ENCODE measurements around the gene MYZAP.

Gene MYZAP

DNA sequence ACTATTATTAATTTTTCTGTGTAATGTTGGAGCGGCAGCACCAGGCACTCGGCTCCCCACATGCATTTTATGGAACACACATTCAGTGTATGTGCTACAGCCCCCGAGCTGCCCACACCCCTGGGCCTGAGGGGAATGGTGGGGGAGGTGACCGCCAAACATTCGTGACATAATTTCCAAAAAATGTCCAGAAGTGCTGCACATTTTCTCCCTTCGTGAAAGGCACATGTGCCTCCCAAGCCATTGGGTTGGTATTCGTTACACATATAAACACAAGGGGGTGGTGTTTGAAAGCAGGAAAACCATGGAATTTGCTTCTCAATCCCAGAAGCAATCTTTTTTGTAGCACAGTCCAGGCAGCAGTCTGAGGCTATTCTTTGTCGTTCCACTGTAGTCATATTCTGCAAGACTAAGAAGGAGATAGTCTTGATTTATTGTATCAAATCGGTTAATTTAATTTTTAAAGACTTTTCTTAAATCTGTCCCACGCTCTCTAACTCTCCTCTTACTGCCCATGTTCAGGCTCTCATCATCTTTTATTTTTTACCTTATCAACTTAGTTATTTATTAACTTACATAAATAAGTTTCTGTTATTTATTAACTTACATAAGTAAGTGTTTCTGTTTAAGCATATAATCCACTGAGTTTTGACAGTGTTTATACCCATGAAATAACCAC is 75.6 kb downstream of the MYZAP start:
- TF ChIP-seq, protein P1, sequence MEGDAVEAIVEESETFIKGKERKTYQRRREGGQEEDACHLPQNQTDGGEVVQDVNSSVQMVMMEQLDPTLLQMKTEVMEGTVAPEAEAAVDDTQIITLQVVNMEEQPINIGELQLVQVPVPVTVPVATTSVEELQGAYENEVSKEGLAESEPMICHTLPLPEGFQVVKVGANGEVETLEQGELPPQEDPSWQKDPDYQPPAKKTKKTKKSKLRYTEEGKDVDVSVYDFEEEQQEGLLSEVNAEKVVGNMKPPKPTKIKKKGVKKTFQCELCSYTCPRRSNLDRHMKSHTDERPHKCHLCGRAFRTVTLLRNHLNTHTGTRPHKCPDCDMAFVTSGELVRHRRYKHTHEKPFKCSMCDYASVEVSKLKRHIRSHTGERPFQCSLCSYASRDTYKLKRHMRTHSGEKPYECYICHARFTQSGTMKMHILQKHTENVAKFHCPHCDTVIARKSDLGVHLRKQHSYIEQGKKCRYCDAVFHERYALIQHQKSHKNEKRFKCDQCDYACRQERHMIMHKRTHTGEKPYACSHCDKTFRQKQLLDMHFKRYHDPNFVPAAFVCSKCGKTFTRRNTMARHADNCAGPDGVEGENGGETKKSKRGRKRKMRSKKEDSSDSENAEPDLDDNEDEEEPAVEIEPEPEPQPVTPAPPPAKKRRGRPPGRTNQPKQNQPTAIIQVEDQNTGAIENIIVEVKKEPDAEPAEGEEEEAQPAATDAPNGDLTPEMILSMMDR (IDR thresholded peaks at IDR 0.05; ENCODE audit: insufficient read depth, low read length, missing control alignments), result peak; percentile 51
- DNase-seq (ENCODE audit: low read depth, low spot score), result peak; percentile 21

DNA sequence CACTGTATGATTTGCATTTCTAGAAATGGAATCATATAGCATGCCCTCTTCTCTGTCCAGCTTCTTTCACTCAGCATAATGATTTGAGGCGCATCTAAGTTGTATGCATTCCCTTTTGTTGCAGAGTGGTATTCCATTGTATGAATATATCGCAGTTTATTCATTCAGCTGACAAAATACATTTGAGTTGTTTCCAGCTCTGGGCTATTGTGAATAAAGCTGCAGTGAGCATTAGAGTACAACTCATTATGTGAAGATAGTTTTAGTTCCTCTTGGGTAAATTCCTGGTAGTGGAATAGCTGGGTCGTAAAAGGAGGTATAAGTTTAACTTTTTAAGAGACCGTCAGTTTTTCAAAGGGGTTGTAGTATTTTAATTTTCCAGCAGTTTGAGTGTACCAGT is 76.3 kb downstream of the MYZAP start:
- POLR2A ChIA-PET, result no interaction called here
- TF ChIP-seq, protein P1 (IDR thresholded peaks at IDR 0.05; ENCODE audit: insufficient read depth, low read length, missing control alignments), result no peak
- DNase-seq (ENCODE audit: low read depth, low spot score), result no peak
- no peak overlapping the region for H3K4me3 ChIP-seq (ENCODE audit: low read depth, low read length)
- CTCF ChIA-PET, result interaction anchor here (0.9 to 7.7 kb wide), 15 partner anchors 9 to 403 kb away, joined by 3 to 112 read pairs (median 4); partner anchors contain the start of genes ALDH1A2 and POLR2M

More for the DNA sequence above, 75.6 kb downstream of the MYZAP start:
- no peak overlapping the region for H3K4me3 ChIP-seq (ENCODE audit: low read depth, low read length)
- ChIA-PET POLR2A (no interaction called here), CTCF (interaction anchor here (0.7 to 7.7 kb wide), 19 partner anchors 9 to 516 kb away, joined by 3 to 112 read pairs (median 4); partner anchors contain the start of genes ALDH1A2 and POLR2M)

DNA sequence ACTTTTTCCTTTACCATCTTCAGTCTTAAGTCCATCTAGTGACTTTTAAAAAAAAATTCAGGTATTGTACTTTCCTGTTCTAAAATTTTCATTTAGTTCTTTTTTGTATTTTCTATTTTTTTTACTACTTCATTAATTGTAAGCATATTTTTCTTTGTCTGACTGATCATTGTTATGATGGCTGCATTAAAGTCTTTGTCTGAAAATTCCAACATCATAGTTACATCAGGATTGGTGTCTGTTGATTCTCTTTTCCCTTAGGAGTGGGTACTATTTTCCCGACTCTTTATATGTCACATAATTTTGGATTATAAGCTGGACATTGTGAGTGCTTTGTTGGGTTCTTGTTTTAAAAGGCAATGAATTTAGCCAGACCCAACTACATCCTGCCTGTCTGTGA is 79.9 kb downstream of the MYZAP start:
- CTCF ChIA-PET, result interaction anchor here (1.2 to 7.7 kb wide), 2 partner anchors 191 to 395 kb away, joined by 3 to 112 read pairs; no protein-coding TSS in a partner anchor

DNA sequence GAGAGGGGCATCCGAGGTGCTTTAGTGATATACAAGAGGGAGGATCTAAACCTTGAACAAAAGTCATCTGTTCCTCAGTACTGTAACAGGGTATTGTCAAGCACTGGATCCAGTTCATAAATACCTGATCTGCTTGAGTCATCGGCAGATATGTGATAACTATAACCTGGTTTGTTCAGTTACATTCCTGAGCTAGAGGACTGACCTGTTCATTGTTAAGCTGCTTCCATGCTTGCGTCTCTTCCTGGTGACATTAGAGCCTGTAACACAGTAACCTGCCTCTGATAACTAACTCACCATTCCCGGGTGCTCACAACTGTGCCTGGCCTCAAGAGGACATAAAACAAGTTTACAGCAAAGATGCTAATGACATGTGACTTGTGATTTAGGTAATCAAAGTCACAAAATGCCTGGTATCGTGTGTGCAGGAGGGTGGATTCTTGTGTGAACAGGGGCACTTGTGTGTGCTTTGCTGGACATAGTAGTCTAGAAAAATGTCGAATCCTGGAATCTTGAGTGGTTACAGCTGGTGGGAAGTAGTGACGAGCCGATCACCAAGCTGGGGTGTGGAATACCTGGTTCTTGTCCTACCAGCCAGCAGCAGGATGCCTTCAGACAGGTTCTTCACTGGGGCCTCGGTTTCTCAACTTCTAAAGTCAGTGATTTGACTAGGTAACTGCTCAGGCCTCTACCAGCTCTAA is 83.9 kb downstream of the MYZAP start:
- CTCF ChIA-PET, result interaction anchor here (1.8 kb wide), 1 partner anchor 9 kb away, joined by 8 read pairs; no protein-coding TSS in a partner anchor
- H3K4me3 ChIP-seq (ENCODE audit: low read depth, low read length), result no peak overlapping the region
- no peak for DNase-seq (ENCODE audit: low read depth, low spot score)
- POLR2A ChIA-PET, result no interaction called here
- TF ChIP-seq, protein P1 (IDR thresholded peaks at IDR 0.05; ENCODE audit: insufficient read depth, low read length, missing control alignments), result no peak

More for the DNA sequence above, 79.9 kb downstream of the MYZAP start:
- no peak for DNase-seq (ENCODE audit: low read depth, low spot score)
- POLR2A ChIA-PET, result no interaction called here
- no peak overlapping the region for H3K4me3 ChIP-seq (ENCODE audit: low read depth, low read length)
- TF ChIP-seq, protein P1 (IDR thresholded peaks at IDR 0.05; ENCODE audit: insufficient read depth, low read length, missing control alignments), result no peak

DNA sequence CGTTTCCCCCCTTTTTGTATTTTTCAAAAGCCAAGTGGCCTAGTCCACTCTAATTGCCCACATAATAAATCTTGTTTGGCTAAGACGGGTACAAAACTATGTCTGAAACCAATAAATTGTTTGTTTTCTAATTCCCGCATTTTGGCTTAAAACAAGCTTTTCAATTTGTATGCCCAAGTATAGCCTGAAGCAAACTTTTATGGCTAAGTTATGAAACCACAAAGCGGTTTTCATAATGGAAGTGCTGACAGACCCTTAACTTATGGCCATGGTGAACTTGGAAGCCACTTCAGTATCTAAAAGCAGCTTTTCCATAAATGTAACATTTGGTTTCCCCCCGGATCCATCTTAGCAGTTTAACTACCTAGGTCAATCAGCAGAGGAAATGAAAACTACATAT is 84.9 kb downstream of the MYZAP start:
- H3K4me3 ChIP-seq (ENCODE audit: low read depth, low read length), result no peak overlapping the region
- TF ChIP-seq, protein P1 (IDR thresholded peaks at IDR 0.05; ENCODE audit: insufficient read depth, low read length, missing control alignments), result no peak
- ChIA-PET POLR2A (no interaction called here), CTCF (interaction anchor here (1.2 to 2.2 kb wide), 4 partner anchors 8 to 390 kb away, joined by 3 to 8 read pairs (median 6); no protein-coding TSS in a partner anchor)
- no peak for DNase-seq (ENCODE audit: low read depth, low spot score)

DNA sequence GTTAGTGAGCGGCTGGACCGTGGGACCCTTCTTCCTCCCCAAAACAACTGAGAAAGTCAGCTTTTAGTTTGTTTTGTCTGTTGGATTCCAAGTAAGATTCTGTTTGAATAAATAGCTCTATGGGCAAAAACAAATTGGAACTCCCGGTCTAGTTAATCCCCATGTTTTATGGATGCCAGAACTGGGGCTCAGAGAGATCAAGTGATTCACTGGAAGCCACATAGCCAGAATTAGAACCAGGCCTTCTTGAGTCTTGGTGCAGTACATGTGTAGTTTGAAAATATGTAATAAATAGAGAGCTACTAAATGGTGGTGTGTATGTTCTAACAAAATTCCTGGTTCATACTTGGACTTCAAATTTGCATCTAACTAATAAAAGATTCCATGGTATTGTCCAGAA is 85.5 kb downstream of the MYZAP start:
- no peak overlapping the region for H3K4me3 ChIP-seq (ENCODE audit: low read depth, low read length)
- ChIA-PET CTCF (interaction anchor here (1.2 to 2.2 kb wide), 4 partner anchors 9 to 389 kb away, joined by 3 to 8 read pairs (median 5); no protein-coding TSS in a partner anchor), POLR2A (no interaction called here)
- TF ChIP-seq, protein P1 (IDR thresholded peaks at IDR 0.05; ENCODE audit: insufficient read depth, low read length, missing control alignments), result no peak
- DNase-seq (ENCODE audit: low read depth, low spot score), result no peak
